MCF 10A (cell line): ENCODE results near the gene ANO6. TPM values are rescaled to one million over a fixed set of nuclear protein-coding genes. Genes with fewer than 3 reads are reported as not detected.

Experiments
- BruUV-seq: library from RNA; stranded (reverse); fragments of 400-500 nt; replicated peaks from 2 replicates; lab custom pipeline; 2021; lab: Mats Ljungman, UMichigan
- CTCF ChIA-PET: fragments of 300-600 bp; sonication (Branson Sonifier 250); formaldehyde crosslinking; extraction: SDS; loops from one replicate; lab custom pipeline; 2021; ENCODE audit warnings: antibody characterized with exemption, inconsistent platforms; lab: Yijun Ruan, JAX
- POLR2A ChIA-PET: fragments of 300-600, 350-650 bp; sonication (Branson Sonifier 250); formaldehyde crosslinking; extraction: SDS; loops from one replicate; lab custom pipeline; 2020; ENCODE audit warnings: antibody characterized with exemption, inconsistent platforms; lab: Yijun Ruan, JAX
- DNase-seq: peaks from one replicate; pipeline ENCODE4 v3.0.0-alpha.2; 2018; ENCODE audit not compliant: unreplicated experiment
- H3K27ac Mint-ChIP-seq: one replicate; pipeline ENCODE4 v1.8.0; 2022; ENCODE audit warnings: mild to moderate bottlenecking, low read depth, mixed read lengths; ENCODE audit not compliant: unreplicated experiment
- H3K27me3 Mint-ChIP-seq: one replicate; pipeline ENCODE4 v1.8.0; 2022; ENCODE audit warnings: mixed read lengths; ENCODE audit not compliant: insufficient read depth, unreplicated experiment
- H3K36me3 Mint-ChIP-seq: one replicate; pipeline ENCODE4 v1.8.0; 2022; ENCODE audit warnings: mild to moderate bottlenecking, moderate library complexity, mixed read lengths; ENCODE audit not compliant: insufficient read depth, unreplicated experiment
- H3K4me1 Mint-ChIP-seq: one replicate; pipeline ENCODE4 v1.8.0; 2022; ENCODE audit warnings: mixed read lengths; ENCODE audit not compliant: insufficient read depth, unreplicated experiment
- H3K4me3 Mint-ChIP-seq: one replicate; pipeline ENCODE4 v1.8.0; 2022; ENCODE audit warnings: mild to moderate bottlenecking, moderate library complexity, mixed read lengths; ENCODE audit not compliant: unreplicated experiment
- H3K9me3 Mint-ChIP-seq: one replicate; pipeline ENCODE4 v1.8.0; 2022; ENCODE audit warnings: mixed read lengths; ENCODE audit not compliant: unreplicated experiment
- CTCF ChIP-seq: fragments of 200-600 bp; IDR thresholded peaks from one replicate; pipeline ENCODE4 v1.8.0; 2022; ENCODE audit warnings: antibody characterized with exemption, mild to moderate bottlenecking; ENCODE audit not compliant: unreplicated experiment
- intact Hi-C: fragments of 100-400 bp; cut with micrococcal nuclease; formaldehyde crosslinking; loops from 2 replicates; pipeline ENCODE4 v1.14.1; 2022
- total RNA-seq: library from RNA; stranded (reverse); gene quantifications from 2 replicates; pipeline ENCODE4 v1.2.3, GENCODE V29; 2022

The ANO6 gene
- total RNA-seq, 1 experiment from 2014 or later: 25.4 TPM

- Mint-ChIP-seq H3K9me3 (no peaks in the 10 kb centered on the region), H3K4me3 (no peak overlapping the region), H3K4me1 (no peaks in the 10 kb centered on the region), H3K27me3 (no peaks in the 10 kb centered on the region), H3K36me3 (no peaks in the 10 kb centered on the region), H3K27ac (no peak overlapping the region)
- no peak for DNase-seq
- POLR2A ChIA-PET: no interaction called here
- CTCF ChIA-PET: interaction anchor here (1.0 kb wide), 1 partner anchor 22 kb away, joined by 3 read pairs; no protein-coding TSS in a partner anchor
- BruUV-seq: no TSS peak
- no peak for TF ChIP-seq CTCF
- intact Hi-C loops: no loop called here
Observed at GRCh38 chr12:45475594-45475993, 259.7 kb downstream of the ANO6 start.

- ChIA-PET CTCF (interaction anchor here (0.6 to 0.7 kb wide), 2 partner anchors 90 to 346 kb away, joined by 3 read pairs; no protein-coding TSS in a partner anchor), POLR2A (no interaction called here)
- no peak for TF ChIP-seq CTCF
- no peaks in the 10 kb centered on the region for H3K9me3 Mint-ChIP-seq
- H3K4me3 Mint-ChIP-seq: no peak overlapping the region
- H3K27me3 Mint-ChIP-seq: no peaks in the 10 kb centered on the region
- no peaks in the 10 kb centered on the region for H3K4me1 Mint-ChIP-seq
- no peak overlapping the region for H3K27ac Mint-ChIP-seq
- intact Hi-C loops: no loop called here
- no peaks in the 10 kb centered on the region for H3K36me3 Mint-ChIP-seq
- DNase-seq: peak; percentile 11
- BruUV-seq: no TSS peak
Observed at GRCh38 chr12:45477526-45477925, 261.6 kb downstream of the ANO6 start.

- ChIA-PET POLR2A (no interaction called here), CTCF (no interaction called here)
- no peak overlapping the region for H3K27ac Mint-ChIP-seq
- no peak for DNase-seq
- H3K27me3 Mint-ChIP-seq: no peaks in the 10 kb centered on the region
- no peaks in the 10 kb centered on the region for H3K4me1 Mint-ChIP-seq
- no peaks in the 10 kb centered on the region for H3K9me3 Mint-ChIP-seq
- H3K4me3 Mint-ChIP-seq: no peak overlapping the region
- no peak for TF ChIP-seq CTCF
- no peaks in the 10 kb centered on the region for H3K36me3 Mint-ChIP-seq
- no TSS peak for BruUV-seq
- intact Hi-C loops: no loop called here
Observed at GRCh38 chr12:45478931-45479330, 263.0 kb downstream of the ANO6 start.

GRCh38 chr12:45481746-45482145, 265.9 kb downstream of the ANO6 start:
- intact Hi-C loops: no loop called here
- TF ChIP-seq CTCF: no peak
- H3K9me3 Mint-ChIP-seq: no peaks in the 10 kb centered on the region
- H3K4me1 Mint-ChIP-seq: no peaks in the 10 kb centered on the region
- DNase-seq: no peak
- BruUV-seq: no TSS peak
- CTCF ChIA-PET: interaction anchor here (1.1 kb wide), 1 partner anchor 19 kb away, joined by 4 read pairs; no protein-coding TSS in a partner anchor
- no peaks in the 10 kb centered on the region for H3K27me3 Mint-ChIP-seq
- POLR2A ChIA-PET: no interaction called here
- no peaks in the 10 kb centered on the region for H3K36me3 Mint-ChIP-seq
- H3K27ac Mint-ChIP-seq: no peak overlapping the region
- H3K4me3 Mint-ChIP-seq: no peak overlapping the region
